GM19099 (cell line): ENCODE measurements around the gene ASIC3.

Source experiments
- POLR2A ChIP-seq: IDR thresholded peaks from 3 replicates; pipeline ENCODE4 v1.6.1; 2011; ENCODE audit warnings: low read depth; ENCODE audit not compliant: insufficient read length; ENCODE audit errors: extremely low read depth

The ASIC3 gene

GRCh38 chr7:151024435-151025056, 23.8 kb upstream of the ASIC3 start, which contains the start of gene ATG9B:
Gene ATG9B, minus strand, starts transcription at chr7:151024494. Its CDS starts 71 bp downstream, at chr7:151024423.
- no peak for TF ChIP-seq POLR2A

GRCh38 chr7:151025924-151026671, 22.2 kb upstream of the ASIC3 start:
- TF ChIP-seq POLR2A: no peak

- TF ChIP-seq POLR2A: peak; percentile 62
Observed at GRCh38 chr7:151028131-151028947, 20.0 kb upstream of the ASIC3 start, which contains the start of gene ABCB8. Gene ABCB8, plus strand, starts transcription at chr7:151028450. Its CDS starts 66 bp downstream, at chr7:151028516.

GRCh38 chr7:151028948-151029501, 19.3 kb upstream of the ASIC3 start:
- TF ChIP-seq POLR2A: no peak

GRCh38 chr7:151031011-151031410, 17.3 kb upstream of the ASIC3 start:
- TF ChIP-seq POLR2A: no peak

GRCh38 chr7:151032936-151033863, 15.1 kb upstream of the ASIC3 start:
- TF ChIP-seq POLR2A: no peak

- TF ChIP-seq POLR2A: no peak
Observed at GRCh38 chr7:151033864-151034249, 14.5 kb upstream of the ASIC3 start.

- no peak for TF ChIP-seq POLR2A
Observed at GRCh38 chr7:151034312-151035025, 13.9 kb upstream of the ASIC3 start.

GRCh38 chr7:151035026-151035717, 13.2 kb upstream of the ASIC3 start:
- no peak for TF ChIP-seq POLR2A

- TF ChIP-seq POLR2A: no peak
Observed at GRCh38 chr7:151035902-151036301, 12.4 kb upstream of the ASIC3 start.

GRCh38 chr7:151038951-151039849, 9.1 kb upstream of the ASIC3 start:
- no peak for TF ChIP-seq POLR2A
